Mesothelial cell of epicardium (in vitro differentiated cells): Measurements from ENCODE around the gene ARID2. TPM values are rescaled to one million over a fixed set of nuclear protein-coding genes. Genes with fewer than 3 reads are reported as not detected.
A peak's percentile ranks its signal among the peaks of the same experiment; 100 is the strongest.

Source experiments
- DNase-seq, 2 experiments: peaks; one replicate each; pipeline ENCODE4 v3.0.0; 2021; ENCODE audit warnings: low spot score in 2 of 2; ENCODE audit not compliant: unreplicated experiment in 2 of 2
- H3K27ac Mint-ChIP-seq: 2 replicates; pipeline ENCODE4 v1.8.0; 2021; ENCODE audit warnings: mixed read lengths
- H3K27me3 Mint-ChIP-seq: 2 replicates; pipeline ENCODE4 v1.8.0; 2021; ENCODE audit warnings: low read depth, mixed read lengths
- H3K36me3 Mint-ChIP-seq: 2 replicates; pipeline ENCODE4 v1.8.0; 2021; ENCODE audit warnings: mixed read lengths
- H3K4me1 Mint-ChIP-seq: 2 replicates; pipeline ENCODE4 v1.8.0; 2021; ENCODE audit warnings: mixed read lengths
- H3K4me3 Mint-ChIP-seq: 2 replicates; pipeline ENCODE4 v1.8.0; 2021; ENCODE audit warnings: mild to moderate bottlenecking, moderate library complexity, mixed read lengths
- H3K9me3 Mint-ChIP-seq: 2 replicates; pipeline ENCODE4 v1.8.0; 2021; ENCODE audit warnings: mixed read lengths
- CTCF ChIP-seq: fragments of 200-600 bp; sonication (generic); IDR thresholded peaks from one replicate; pipeline ENCODE4 v1.5.0; 2021; ENCODE audit warnings: antibody characterized with exemption; ENCODE audit not compliant: unreplicated experiment
- total RNA-seq: library from RNA; stranded (reverse); gene quantifications from 3 replicates; pipeline ENCODE4 v1.2.1, GENCODE V29; 2021

The ARID2 gene
- total RNA-seq, 1 donor from 2014 or later: 67.1 TPM

- H3K36me3 Mint-ChIP-seq: peaks cover 2% of the 10 kb centered on the region
- no peak for DNase-seq
- no peak for TF ChIP-seq CTCF
- H3K27me3 Mint-ChIP-seq: no peaks in the 10 kb centered on the region
- no peak overlapping the region for H3K27ac Mint-ChIP-seq
- H3K4me1 Mint-ChIP-seq: no peaks in the 10 kb centered on the region
- peaks cover 7% of the 10 kb centered on the region for H3K9me3 Mint-ChIP-seq
- H3K4me3 Mint-ChIP-seq: no peak overlapping the region
Measured at GRCh38 chr12:45703942-45704341, 25.6 kb upstream of the ARID2 start.

- TF ChIP-seq CTCF: no peak
- Mint-ChIP-seq H3K36me3 (peaks cover 2% of the 10 kb centered on the region), H3K27me3 (no peaks in the 10 kb centered on the region), H3K4me1 (no peaks in the 10 kb centered on the region), H3K9me3 (peaks cover 4% of the 10 kb centered on the region), H3K4me3 (no peak overlapping the region), H3K27ac (no peak overlapping the region)
- DNase-seq: no peak
Measured at GRCh38 chr12:45704968-45705367, 24.5 kb upstream of the ARID2 start.

DNA sequence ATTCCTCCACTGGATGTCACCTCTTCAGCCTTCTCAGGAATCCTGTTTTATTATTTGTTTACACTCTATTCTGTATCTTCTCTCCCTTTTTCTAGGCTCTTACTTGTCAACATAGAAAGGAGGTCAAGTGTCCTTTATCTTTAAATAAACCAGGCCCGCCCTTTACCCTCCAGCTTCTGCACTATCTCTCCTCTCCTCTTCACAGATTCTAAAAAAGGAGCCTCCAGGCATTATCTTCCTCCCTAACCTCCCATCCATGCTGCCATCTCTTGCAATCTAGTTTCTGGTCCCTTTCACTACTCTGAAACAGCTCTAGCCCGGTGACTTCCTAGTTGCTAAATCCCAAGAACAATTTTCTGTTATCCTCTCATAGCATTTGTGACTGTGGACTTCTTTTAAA, 24.1 kb upstream of the ARID2 start:
- H3K27me3 Mint-ChIP-seq: no peaks in the 10 kb centered on the region
- no peak overlapping the region for H3K4me3 Mint-ChIP-seq
- no peaks in the 10 kb centered on the region for H3K4me1 Mint-ChIP-seq
- peaks cover 2% of the 10 kb centered on the region for H3K36me3 Mint-ChIP-seq
- no peak for DNase-seq
- H3K27ac Mint-ChIP-seq: no peak overlapping the region
- H3K9me3 Mint-ChIP-seq: peaks cover 4% of the 10 kb centered on the region
- TF ChIP-seq CTCF: no peak

DNA sequence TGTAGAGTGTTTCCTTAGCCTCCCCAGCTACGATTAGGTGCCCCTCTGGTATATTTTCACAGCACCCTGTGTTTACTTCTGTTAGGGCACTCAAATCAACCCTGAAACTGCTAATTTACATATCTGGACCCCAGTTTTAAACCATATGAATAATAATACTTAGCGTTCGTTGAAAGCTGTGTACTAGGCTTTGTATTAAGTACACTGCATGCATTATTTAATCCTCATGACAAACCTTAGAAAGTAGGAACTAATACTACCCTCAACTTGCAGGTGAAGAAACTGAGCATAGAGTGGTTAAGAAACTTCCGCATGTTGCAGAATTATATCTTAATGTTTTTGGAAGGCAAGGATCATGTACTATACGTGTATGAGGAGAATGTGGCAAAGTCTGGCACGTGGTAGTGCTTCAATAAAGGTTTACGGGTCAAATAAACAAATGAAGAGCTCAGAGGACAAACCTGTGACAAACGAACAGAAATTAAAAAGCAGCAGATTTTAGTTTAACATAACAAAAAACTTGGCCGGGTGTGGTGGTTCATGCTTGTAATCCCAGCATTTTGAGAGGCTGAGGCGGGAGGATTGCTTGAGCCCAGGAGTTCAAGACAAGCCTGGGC, 22.2 kb upstream of the ARID2 start:
- H3K4me3 Mint-ChIP-seq: no peak overlapping the region
- TF ChIP-seq CTCF: no peak
- H3K36me3 Mint-ChIP-seq: no peaks in the 10 kb centered on the region
- no peaks in the 10 kb centered on the region for H3K9me3 Mint-ChIP-seq
- H3K4me1 Mint-ChIP-seq: no peaks in the 10 kb centered on the region
- no peak for DNase-seq
- no peak overlapping the region for H3K27ac Mint-ChIP-seq
- H3K27me3 Mint-ChIP-seq: no peaks in the 10 kb centered on the region

DNA sequence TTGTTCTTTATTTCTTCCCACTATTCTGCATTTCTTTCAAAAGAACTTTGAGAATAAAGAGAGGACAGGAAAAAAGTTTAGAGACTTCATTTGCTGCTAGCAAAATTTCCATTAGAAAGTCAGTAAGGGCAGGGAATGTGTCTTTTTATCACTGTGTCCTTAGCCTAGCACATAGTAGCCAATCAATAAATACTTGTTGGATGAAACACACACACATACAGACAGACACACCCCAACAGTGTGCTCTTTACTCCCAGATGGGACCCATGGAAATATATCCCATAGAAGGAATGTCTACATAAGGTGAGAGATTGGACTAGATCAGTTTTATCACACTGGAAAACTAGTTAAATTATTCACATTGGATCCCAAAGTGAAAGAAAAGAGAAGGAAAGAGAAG, 21.1 kb upstream of the ARID2 start:
- Mint-ChIP-seq H3K27me3 (no peaks in the 10 kb centered on the region), H3K4me3 (no peak overlapping the region), H3K9me3 (no peaks in the 10 kb centered on the region), H3K27ac (peak overlapping the region; percentile 8), H3K36me3 (no peaks in the 10 kb centered on the region), H3K4me1 (no peaks in the 10 kb centered on the region)
- no peak for DNase-seq
- no peak for TF ChIP-seq CTCF

- no peak for DNase-seq
- no peak for TF ChIP-seq CTCF
- no peak overlapping the region for H3K4me3 Mint-ChIP-seq
- H3K27me3 Mint-ChIP-seq: no peaks in the 10 kb centered on the region
- H3K9me3 Mint-ChIP-seq: no peaks in the 10 kb centered on the region
- H3K27ac Mint-ChIP-seq: no peak overlapping the region
- no peaks in the 10 kb centered on the region for H3K36me3 Mint-ChIP-seq
- no peaks in the 10 kb centered on the region for H3K4me1 Mint-ChIP-seq
Measured at GRCh38 chr12:45708901-45709300, 20.6 kb upstream of the ARID2 start.
